K562 (cell line): Measurements from ENCODE around the gene HES6. TPM values are rescaled to one million over a fixed set of nuclear protein-coding genes. Genes with fewer than 3 reads are reported as not detected.

Source experiments
- CBFA2T2 ChIP-seq: fragments of 450-650 bp; conservative IDR thresholded peaks from 2 replicates; pipeline ENCODE4 v1.6.1; 2017; ENCODE audit warnings: mild to moderate bottlenecking
- ELF2 ChIP-seq: fragments of 250-450 bp; sonication (Bioruptor Pico); IDR thresholded peaks from 2 replicates; pipeline ENCODE4 v1.5.0; 2021; ENCODE audit warnings: mild to moderate bottlenecking
- KDM1A ChIP-seq, 2 experiments: fragments of 450-650 bp; IDR thresholded peaks; 2 replicates each; pipeline ENCODE4 v1.6.1; 2016; ENCODE audit warnings: mild to moderate bottlenecking in 2 of 2
- KLF1 ChIP-seq: fragments of 450-650 bp; IDR thresholded peaks from 2 replicates; pipeline ENCODE4 v1.6.1; 2016; ENCODE audit warnings: missing genetic modification characterization, missing compliant biosample characterization
- MED1 ChIP-seq: sonication (generic); formaldehyde crosslinking; IDR thresholded peaks from 2 replicates; pipeline ENCODE4 v1.8.1; 2023; ENCODE audit warnings: missing genetic modification reagents, borderline replicate concordance
- NONO ChIP-seq, 2 experiments: fragments of 200-400 bp in 1 of 2; fragments of 450-650 bp in 1 of 2; formaldehyde crosslinking in 1 of 2; IDR thresholded peaks; 2 replicates each; pipeline ENCODE4 v1.6.1; 2017; ENCODE audit warnings: low read depth in 2 of 2, mild to moderate bottlenecking in 2 of 2, moderate library complexity in 2 of 2, low read length in 1 of 2
- POLR2AphosphoS2 ChIP-seq: IDR thresholded peaks from 2 replicates; pipeline ENCODE4 v1.6.1; 2012; ENCODE audit warnings: low read length, improper control_type of control experiment
- POLR2H ChIP-seq: IDR thresholded peaks from 2 replicates; pipeline ENCODE4 v1.6.1; 2016; ENCODE audit warnings: missing genetic modification characterization, low read depth, mild to moderate bottlenecking, control low read depth, missing compliant biosample characterization, moderate library complexity
- SMARCA4 ChIP-seq: fragments of 450-650 bp; IDR thresholded peaks from 2 replicates; pipeline ENCODE4 v1.6.1; 2016
- SNIP1 ChIP-seq: fragments of 450-650 bp; IDR thresholded peaks from 2 replicates; pipeline ENCODE4 v1.7.1; 2017; ENCODE audit warnings: low read depth, mild to moderate bottlenecking
- ZNF75A ChIP-seq: fragments of 450-650 bp; formaldehyde crosslinking; IDR thresholded peaks from 2 replicates; pipeline ENCODE4 v1.4.0; 2020; ENCODE audit warnings: mild to moderate bottlenecking
- polyA plus RNA-seq, 8 experiments: library from polyadenylated mRNA; depleted of rRNA in 4 of 8; stranded (reverse) in 5 of 8; unstranded in 3 of 8; fragments of >200 nt; fragmentation: Nextera tagmentation in 2 of 8; fragmentation: Illumina TruSeq in 1 of 8; extraction: Ambion mirVana in 2 of 8; extraction: Trizol in 1 of 8; gene quantifications; 2 replicates each; pipeline versions ENCODE4 v1.2.1 to v1.2.3, GENCODE V29; 2011 to 2014; ENCODE audit warnings: inconsistent platforms in 1 of 8, missing spikeins in 1 of 8
- total RNA-seq, 7 experiments: library from RNA; depleted of rRNA in 6 of 7; stranded (reverse); fragments of >200 nt in 6 of 7; fragmentation: Illumina TruSeq in 2 of 7; extraction: Trizol in 2 of 7; gene quantifications; 2 replicates each; pipeline versions ENCODE4 v1.2.1 to v1.2.3, GENCODE V29; 2011 to 2021; ENCODE audit warnings: low replicate concordance in 1 of 7
- TF ChIP-seq, protein P1 (sequence below), 2 experiments: fragments of 200-800 bp in 1 of 2; sonication (Bioruptor generic) in 1 of 2; sonication (generic) in 1 of 2; formaldehyde crosslinking in 1 of 2; IDR thresholded peaks in 1 of 2; conservative IDR thresholded peaks in 1 of 2; 2 replicates each; pipeline versions ENCODE4 v1.5.0 to v1.6.1; 2016 to 2020; ENCODE audit warnings: missing compliant biosample characterization in 1 of 2, missing genetic modification characterization in 1 of 2, missing genetic modification reagents in 1 of 2
- TF ChIP-seq, protein P2 (sequence below): fragments of 450-650 bp; IDR thresholded peaks from 2 replicates; pipeline ENCODE4 v1.7.1; 2018; ENCODE audit warnings: mild to moderate bottlenecking, low read depth; ENCODE audit not compliant: partially characterized antibody
- TF ChIP-seq, protein P3 (sequence below): IDR thresholded peaks from 2 replicates; pipeline ENCODE4 v1.6.1; 2016; ENCODE audit warnings: missing genetic modification characterization, missing compliant biosample characterization
- TF ChIP-seq, protein P4 (sequence below): sonication (generic); formaldehyde crosslinking; IDR thresholded peaks from 2 replicates; pipeline ENCODE4 v1.8.0; 2023; ENCODE audit warnings: missing genetic modification reagents, mild to moderate bottlenecking, borderline replicate concordance

HES6 gene
- total and polyA plus RNA-seq, 9 of the 15 experiments (the other 6 are each of a cell fraction or from before 2014, with no cell fraction given), result 6.2 to 133 (median 29.2) TPM

DNA sequence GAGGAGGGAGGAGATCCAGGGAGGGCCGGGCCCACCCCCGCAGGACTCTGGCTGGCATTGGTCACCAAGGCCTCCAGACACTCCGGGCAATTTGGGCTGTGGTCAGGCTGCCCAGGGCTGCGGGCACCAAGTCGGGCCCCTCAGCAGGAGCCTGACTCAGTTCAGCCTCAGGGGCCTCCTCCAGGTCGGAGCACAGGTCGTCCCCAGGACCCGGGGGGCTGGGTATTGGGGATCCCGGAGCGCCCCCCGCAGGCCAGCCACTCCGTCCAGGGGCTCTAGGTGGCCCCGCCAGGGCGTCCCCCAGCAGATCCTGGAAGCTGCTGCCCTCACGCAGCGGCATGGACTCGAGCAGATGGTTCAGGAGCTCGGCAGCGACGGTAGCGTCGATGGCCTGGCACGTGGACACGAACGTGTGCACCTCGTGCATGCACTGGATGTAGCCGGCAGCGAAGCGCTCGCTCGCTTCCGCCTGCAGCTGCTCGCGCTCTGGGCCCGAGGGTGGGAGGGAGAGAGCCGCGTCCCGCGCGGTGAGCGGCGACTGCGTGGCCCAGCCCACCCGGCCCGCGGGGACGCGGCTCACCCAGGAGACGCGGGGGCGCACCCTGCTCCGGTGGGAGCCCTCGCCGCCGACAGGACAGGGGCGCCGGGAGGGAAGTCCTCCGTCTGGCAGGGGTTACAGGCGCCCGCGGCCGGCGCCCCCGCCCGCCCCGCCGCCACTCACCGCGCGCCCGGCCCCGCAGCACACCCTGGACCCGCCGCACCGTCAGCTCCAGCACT is 884 bp downstream of the HES6 start (continued):
- no peak for TF ChIP-seq SNIP1
- no peak for TF ChIP-seq MED1 (CRISPR knock-in tag)
- no peak for TF ChIP-seq ZNF75A (CRISPR knock-in tag)
- TF ChIP-seq, protein P1, sequence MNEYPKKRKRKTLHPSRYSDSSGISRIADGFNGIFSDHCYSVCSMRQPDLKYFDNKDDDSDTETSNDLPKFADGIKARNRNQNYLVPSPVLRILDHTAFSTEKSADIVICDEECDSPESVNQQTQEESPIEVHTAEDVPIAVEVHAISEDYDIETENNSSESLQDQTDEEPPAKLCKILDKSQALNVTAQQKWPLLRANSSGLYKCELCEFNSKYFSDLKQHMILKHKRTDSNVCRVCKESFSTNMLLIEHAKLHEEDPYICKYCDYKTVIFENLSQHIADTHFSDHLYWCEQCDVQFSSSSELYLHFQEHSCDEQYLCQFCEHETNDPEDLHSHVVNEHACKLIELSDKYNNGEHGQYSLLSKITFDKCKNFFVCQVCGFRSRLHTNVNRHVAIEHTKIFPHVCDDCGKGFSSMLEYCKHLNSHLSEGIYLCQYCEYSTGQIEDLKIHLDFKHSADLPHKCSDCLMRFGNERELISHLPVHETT (CRISPR knock-in tag; conservative IDR thresholded peaks at IDR 0.05 in 1 of 2, IDR thresholded peaks at IDR 0.05 in 1 of 2), result no peak
- no peak for TF ChIP-seq POLR2H (tag)
- TF ChIP-seq POLR2AphosphoS2, result no peak
- TF ChIP-seq, protein P2, sequence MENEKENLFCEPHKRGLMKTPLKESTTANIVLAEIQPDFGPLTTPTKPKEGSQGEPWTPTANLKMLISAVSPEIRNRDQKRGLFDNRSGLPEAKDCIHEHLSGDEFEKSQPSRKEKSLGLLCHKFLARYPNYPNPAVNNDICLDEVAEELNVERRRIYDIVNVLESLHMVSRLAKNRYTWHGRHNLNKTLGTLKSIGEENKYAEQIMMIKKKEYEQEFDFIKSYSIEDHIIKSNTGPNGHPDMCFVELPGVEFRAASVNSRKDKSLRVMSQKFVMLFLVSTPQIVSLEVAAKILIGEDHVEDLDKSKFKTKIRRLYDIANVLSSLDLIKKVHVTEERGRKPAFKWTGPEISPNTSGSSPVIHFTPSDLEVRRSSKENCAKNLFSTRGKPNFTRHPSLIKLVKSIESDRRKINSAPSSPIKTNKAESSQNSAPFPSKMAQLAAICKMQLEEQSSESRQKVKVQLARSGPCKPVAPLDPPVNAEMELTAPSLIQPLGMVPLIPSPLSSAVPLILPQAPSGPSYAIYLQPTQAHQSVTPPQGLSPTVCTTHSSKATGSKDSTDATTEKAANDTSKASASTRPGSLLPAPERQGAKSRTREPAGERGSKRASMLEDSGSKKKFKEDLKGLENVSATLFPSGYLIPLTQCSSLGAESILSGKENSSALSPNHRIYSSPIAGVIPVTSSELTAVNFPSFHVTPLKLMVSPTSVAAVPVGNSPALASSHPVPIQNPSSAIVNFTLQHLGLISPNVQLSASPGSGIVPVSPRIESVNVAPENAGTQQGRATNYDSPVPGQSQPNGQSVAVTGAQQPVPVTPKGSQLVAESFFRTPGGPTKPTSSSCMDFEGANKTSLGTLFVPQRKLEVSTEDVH, result no peak
- TF ChIP-seq, protein P3, sequence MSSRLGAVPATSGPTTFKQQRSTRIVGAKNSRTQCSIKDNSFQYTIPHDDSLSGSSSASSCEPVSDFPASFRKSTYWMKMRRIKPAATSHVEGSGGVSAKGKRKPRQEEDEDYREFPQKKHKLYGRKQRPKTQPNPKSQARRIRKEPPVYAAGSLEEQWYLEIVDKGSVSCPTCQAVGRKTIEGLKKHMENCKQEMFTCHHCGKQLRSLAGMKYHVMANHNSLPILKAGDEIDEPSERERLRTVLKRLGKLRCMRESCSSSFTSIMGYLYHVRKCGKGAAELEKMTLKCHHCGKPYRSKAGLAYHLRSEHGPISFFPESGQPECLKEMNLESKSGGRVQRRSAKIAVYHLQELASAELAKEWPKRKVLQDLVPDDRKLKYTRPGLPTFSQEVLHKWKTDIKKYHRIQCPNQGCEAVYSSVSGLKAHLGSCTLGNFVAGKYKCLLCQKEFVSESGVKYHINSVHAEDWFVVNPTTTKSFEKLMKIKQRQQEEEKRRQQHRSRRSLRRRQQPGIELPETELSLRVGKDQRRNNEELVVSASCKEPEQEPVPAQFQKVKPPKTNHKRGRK (tag), result no peak
- no peak; the same call in 1 of the 2 replicates for TF ChIP-seq KLF1
- no peak for TF ChIP-seq CBFA2T2
- TF ChIP-seq ELF2 (CRISPR knock-in tag), result no peak
- TF ChIP-seq NONO (IDR thresholded peaks at IDR 0.05; ENCODE audit: low read depth in 2 of 2, low read length in 1 of 2), result no peak
- no peak for TF ChIP-seq KDM1A (IDR thresholded peaks at IDR 0.05)
- TF ChIP-seq, protein P4, sequence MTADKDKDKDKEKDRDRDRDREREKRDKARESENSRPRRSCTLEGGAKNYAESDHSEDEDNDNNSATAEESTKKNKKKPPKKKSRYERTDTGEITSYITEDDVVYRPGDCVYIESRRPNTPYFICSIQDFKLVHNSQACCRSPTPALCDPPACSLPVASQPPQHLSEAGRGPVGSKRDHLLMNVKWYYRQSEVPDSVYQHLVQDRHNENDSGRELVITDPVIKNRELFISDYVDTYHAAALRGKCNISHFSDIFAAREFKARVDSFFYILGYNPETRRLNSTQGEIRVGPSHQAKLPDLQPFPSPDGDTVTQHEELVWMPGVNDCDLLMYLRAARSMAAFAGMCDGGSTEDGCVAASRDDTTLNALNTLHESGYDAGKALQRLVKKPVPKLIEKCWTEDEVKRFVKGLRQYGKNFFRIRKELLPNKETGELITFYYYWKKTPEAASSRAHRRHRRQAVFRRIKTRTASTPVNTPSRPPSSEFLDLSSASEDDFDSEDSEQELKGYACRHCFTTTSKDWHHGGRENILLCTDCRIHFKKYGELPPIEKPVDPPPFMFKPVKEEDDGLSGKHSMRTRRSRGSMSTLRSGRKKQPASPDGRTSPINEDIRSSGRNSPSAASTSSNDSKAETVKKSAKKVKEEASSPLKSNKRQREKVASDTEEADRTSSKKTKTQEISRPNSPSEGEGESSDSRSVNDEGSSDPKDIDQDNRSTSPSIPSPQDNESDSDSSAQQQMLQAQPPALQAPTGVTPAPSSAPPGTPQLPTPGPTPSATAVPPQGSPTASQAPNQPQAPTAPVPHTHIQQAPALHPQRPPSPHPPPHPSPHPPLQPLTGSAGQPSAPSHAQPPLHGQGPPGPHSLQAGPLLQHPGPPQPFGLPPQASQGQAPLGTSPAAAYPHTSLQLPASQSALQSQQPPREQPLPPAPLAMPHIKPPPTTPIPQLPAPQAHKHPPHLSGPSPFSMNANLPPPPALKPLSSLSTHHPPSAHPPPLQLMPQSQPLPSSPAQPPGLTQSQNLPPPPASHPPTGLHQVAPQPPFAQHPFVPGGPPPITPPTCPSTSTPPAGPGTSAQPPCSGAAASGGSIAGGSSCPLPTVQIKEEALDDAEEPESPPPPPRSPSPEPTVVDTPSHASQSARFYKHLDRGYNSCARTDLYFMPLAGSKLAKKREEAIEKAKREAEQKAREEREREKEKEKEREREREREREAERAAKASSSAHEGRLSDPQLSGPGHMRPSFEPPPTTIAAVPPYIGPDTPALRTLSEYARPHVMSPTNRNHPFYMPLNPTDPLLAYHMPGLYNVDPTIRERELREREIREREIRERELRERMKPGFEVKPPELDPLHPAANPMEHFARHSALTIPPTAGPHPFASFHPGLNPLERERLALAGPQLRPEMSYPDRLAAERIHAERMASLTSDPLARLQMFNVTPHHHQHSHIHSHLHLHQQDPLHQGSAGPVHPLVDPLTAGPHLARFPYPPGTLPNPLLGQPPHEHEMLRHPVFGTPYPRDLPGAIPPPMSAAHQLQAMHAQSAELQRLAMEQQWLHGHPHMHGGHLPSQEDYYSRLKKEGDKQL, result no peak
- no peak for TF ChIP-seq SMARCA4
